Lower lobe of right lung (tissue), 2 donors: ENCODE results near the gene RUNDC3A. TPM values are rescaled to one million over a fixed set of nuclear protein-coding genes. Genes with fewer than 3 reads are reported as not detected.
A peak's percentile ranks its signal among the peaks of the same experiment; 100 is the strongest.

Experiments used
- ATAC-seq, 2 donors: fragments of 200-7000 bp; cut with Tn5 transposase; one replicate each; pipeline ENCODE4 v1.9.1; 2020 to 2022; ENCODE audit warnings: mild to moderate bottlenecking in 2 of 2, moderate library complexity in 2 of 2
- DNase-seq: peaks from one replicate; pipeline ENCODE4 v3.0.0-alpha.2; 2020
- H3K27ac ChIP-seq: fragments of 200-600 bp; one replicate; pipeline ENCODE4 v1.8.0; 2022
- H3K27me3 ChIP-seq: fragments of 200-600 bp; one replicate; pipeline ENCODE4 v1.8.0; 2022; ENCODE audit warnings: low read depth
- H3K36me3 ChIP-seq: fragments of 200-600 bp; one replicate; pipeline ENCODE4 v1.8.0; 2022; ENCODE audit warnings: mild to moderate bottlenecking
- H3K4me1 ChIP-seq: fragments of 200-600 bp; one replicate; pipeline ENCODE4 v1.8.0; 2022
- H3K4me3 ChIP-seq: fragments of 200-600 bp; one replicate; pipeline ENCODE4 v1.8.0; 2022; ENCODE audit warnings: mild to moderate bottlenecking
- H3K9me3 ChIP-seq: fragments of 200-600 bp; one replicate; pipeline ENCODE4 v1.8.0; 2022
- intact Hi-C: fragments of 100-400 bp; cut with DNase I; formaldehyde crosslinking; loops from one replicate; pipeline ENCODE4 v1.11.0; 2022
- total RNA-seq: library from RNA; stranded (reverse); fragmentation: NEBNext Ultra II Directional; extraction: Animal tissue kit (Norgen Biotek cat#: 25700); gene quantifications from one replicate; pipeline ENCODE4 v1.2.1, GENCODE V29; 2021
- TF ChIP-seq, protein P1 (sequence below): fragments of 200-600 bp; IDR thresholded peaks from one replicate; pipeline ENCODE4 v1.8.0; 2022; ENCODE audit warnings: antibody characterized with exemption, mild to moderate bottlenecking
- donor health status: DM: no; HTN: yes; CAD: no; lungs with severe emphysema.

RUNDC3A gene
- total RNA-seq, 1 donor from 2014 or later, result 0.38 TPM

DNA sequence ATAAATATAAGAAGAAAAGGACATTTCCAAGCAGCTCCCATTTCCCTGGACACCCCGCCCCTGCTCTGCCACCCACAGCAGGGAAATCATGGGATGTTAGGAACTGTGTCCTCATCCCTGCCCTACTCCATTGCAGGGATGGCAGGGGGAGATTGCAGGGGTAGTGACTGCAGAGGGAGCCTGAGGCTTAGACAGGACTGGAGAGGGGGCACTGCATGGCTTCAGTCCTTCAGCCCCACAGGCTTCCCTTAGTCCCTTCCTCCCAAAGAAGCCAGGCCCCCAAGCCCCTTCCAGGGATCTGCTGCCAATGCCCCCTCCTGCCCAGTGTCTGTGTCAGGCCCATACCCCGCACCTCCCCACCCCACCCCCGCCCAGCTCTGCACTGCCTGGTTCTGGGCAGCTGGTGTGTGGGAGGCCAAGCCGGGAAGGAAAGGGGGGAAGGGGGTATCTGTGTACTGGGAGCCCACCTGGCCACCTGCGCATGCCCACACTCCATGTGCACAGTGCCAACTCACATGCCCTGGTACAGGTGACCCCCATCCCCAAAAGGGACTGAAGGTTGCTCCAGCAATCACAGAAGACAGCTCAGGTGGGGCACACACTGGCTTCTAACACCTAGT lies 3.3 kb downstream of the RUNDC3A start:
- TF ChIP-seq, protein P1, sequence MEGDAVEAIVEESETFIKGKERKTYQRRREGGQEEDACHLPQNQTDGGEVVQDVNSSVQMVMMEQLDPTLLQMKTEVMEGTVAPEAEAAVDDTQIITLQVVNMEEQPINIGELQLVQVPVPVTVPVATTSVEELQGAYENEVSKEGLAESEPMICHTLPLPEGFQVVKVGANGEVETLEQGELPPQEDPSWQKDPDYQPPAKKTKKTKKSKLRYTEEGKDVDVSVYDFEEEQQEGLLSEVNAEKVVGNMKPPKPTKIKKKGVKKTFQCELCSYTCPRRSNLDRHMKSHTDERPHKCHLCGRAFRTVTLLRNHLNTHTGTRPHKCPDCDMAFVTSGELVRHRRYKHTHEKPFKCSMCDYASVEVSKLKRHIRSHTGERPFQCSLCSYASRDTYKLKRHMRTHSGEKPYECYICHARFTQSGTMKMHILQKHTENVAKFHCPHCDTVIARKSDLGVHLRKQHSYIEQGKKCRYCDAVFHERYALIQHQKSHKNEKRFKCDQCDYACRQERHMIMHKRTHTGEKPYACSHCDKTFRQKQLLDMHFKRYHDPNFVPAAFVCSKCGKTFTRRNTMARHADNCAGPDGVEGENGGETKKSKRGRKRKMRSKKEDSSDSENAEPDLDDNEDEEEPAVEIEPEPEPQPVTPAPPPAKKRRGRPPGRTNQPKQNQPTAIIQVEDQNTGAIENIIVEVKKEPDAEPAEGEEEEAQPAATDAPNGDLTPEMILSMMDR, result no peak
- Histone ChIP-seq H3K27me3 (peaks cover 45% of the 10 kb centered on the region), H3K4me1 (peaks cover 25% of the 10 kb centered on the region), H3K36me3 (no peaks in the 10 kb centered on the region), H3K27ac (no peak overlapping the region), H3K9me3 (no peaks in the 10 kb centered on the region), H3K4me3 (no peak overlapping the region)
- intact Hi-C loops, result no loop called here
- DNase-seq, result no peak
- no peak for ATAC-seq

DNA sequence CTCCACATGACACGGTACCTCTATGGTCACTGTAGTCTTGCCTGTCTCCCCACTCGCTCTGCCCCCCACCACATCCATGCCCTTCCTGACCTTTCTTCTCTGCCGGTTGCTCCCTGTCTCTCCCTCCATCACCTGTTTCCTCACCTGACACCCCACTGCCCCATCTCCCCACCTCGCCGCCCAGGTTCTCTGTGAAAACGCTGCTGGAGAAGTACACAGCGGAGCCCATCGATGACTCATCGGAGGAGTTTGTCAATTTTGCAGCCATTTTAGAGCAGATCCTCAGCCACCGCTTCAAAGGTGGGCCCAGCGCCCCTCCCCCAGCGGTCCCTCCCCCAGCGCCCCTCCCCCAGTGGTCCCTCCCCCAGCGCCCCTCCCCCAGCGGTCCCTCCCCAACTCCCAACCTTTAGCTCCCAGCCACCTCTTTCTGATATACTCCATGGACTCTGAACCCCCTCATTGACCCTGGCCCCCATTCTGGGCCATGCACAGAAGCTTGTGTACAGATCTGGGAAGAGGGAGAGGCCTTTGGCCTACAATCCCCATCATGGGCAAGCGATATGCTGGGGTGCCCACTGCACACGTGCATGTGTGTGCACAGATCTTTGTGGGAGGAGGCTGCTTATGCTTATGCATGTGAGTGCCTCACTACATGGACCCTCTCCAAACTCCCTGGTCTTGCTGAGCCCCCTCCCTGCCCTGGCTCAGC lies 4.1 kb downstream of the RUNDC3A start:
- Histone ChIP-seq H3K4me1 (peaks cover 21% of the 10 kb centered on the region), H3K4me3 (no peak overlapping the region), H3K9me3 (no peaks in the 10 kb centered on the region), H3K27ac (no peak overlapping the region), H3K36me3 (no peaks in the 10 kb centered on the region), H3K27me3 (peaks cover 48% of the 10 kb centered on the region)
- DNase-seq (no peak), ATAC-seq (no peak)
- TF ChIP-seq, protein P1, result no peak
- intact Hi-C loops, result no loop called here

DNA sequence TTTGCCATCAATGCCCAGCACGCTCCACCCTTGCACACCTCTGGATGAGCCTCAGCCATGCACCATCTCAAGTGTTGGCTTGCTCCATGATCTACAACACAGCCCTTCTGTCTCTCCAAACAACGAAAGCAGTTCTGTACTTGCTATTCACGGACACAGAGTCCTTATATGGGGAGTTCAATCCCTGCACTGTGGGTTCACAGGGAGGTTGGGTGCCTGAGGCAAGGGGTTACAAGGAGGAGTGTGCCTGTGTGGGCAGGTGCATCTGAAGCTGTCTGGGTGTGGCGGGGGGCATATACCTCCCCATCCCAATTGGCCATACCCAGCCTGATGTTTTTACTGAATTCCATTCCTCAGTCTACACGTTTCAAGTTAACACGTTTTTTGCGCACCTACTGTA lies 5.6 kb downstream of the RUNDC3A start:
- H3K9me3 ChIP-seq, result no peaks in the 10 kb centered on the region
- H3K27ac ChIP-seq, result no peak overlapping the region
- ATAC-seq (no peak), DNase-seq (no peak)
- TF ChIP-seq, protein P1, result no peak
- peaks cover 8% of the 10 kb centered on the region for H3K4me1 ChIP-seq
- no peak overlapping the region for H3K4me3 ChIP-seq
- H3K27me3 ChIP-seq, result peaks cover 45% of the 10 kb centered on the region
- intact Hi-C loops, result no loop called here
- H3K36me3 ChIP-seq, result peaks cover under 1% of the 10 kb centered on the region

DNA sequence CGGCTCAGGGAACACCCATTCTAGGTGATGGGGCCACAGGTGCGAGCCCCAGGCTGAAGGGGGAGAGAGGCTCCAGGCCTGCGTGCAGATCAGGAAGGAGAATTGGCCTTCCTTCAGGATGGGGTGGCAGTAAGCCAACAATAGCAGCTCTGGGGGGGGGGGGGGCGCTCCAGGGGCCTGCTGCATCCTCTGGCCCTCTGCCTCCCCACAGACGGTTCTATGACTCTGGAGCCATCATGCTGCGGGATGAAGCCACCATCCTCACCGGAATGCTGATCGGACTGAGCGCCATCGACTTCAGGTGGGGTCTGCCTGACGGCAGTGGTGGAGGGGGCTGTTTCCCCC lies 6.1 kb downstream of the RUNDC3A start:
- Histone ChIP-seq H3K27ac (no peak overlapping the region), H3K4me3 (no peak overlapping the region), H3K4me1 (peaks cover 7% of the 10 kb centered on the region), H3K9me3 (no peaks in the 10 kb centered on the region), H3K36me3 (peaks cover 5% of the 10 kb centered on the region), H3K27me3 (peaks cover 45% of the 10 kb centered on the region)
- DNase-seq (no peak), ATAC-seq (no peak)
- intact Hi-C loops, result no loop called here
- TF ChIP-seq, protein P1, result no peak

DNA sequence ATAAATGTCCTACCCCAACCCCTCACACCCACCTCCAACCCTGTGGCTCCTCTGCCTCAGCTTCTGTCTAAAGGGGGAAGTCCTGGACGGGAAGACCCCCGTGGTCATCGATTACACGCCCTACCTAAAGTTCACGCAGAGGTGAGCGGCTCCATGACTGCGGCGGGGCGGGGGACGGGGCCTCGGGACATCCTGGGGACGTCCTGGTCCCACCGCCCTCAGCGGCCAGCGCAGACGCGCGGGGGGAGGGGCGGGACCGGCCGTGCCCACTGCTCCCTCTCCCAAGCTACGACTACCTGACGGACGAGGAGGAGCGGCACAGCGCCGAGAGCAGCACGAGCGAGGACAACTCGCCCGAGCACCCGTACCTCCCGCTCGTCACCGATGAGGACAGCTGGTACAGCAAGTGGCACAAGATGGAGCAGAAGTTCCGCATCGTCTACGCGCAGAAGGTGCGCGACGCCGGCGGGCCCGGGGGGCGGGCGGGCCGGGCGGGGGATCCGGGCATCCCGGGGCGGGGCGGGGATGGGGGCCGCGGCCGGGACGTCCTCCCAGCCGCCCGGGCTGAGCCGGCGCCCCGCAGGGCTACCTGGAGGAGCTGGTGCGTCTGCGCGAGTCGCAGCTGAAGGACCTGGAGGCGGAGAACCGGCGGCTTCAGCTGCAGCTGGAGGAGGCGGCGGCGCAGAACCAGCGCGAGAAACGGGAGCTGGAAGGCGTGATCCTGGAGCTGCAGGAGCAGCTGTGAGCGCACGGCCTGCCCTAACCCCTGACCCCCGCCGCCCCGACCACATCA lies 6.7 kb downstream of the RUNDC3A start:
- H3K9me3 ChIP-seq, result no peaks in the 10 kb centered on the region
- TF ChIP-seq, protein P1, result no peak
- H3K4me1 ChIP-seq, result peaks cover 7% of the 10 kb centered on the region
- H3K4me3 ChIP-seq, result peak overlapping the region; percentile 31
- H3K27ac ChIP-seq, result no peak overlapping the region
- ATAC-seq, result peak; percentile 39 to 56
- intact Hi-C loops, result no loop called here
- H3K27me3 ChIP-seq, result peaks cover 45% of the 10 kb centered on the region
- DNase-seq, result no peak
- H3K36me3 ChIP-seq, result peaks cover 10% of the 10 kb centered on the region
